Naive thymus-derived CD8-positive, alpha-beta T cell (primary cell): ENCODE results near the gene PSMD6. TPM values are rescaled to one million over a fixed set of nuclear protein-coding genes. Genes with fewer than 3 reads are reported as not detected.

ENCODE experiments used
- ATAC-seq, 2 donors: fragments of 150-1000 bp; cut with Tn5 transposase in 1 of 2; sonication (Bioruptor Pico), chemical (Tn5 transposase) in 1 of 2; 1 replicate in 1 of 2; 2 replicates in 1 of 2; pipeline ENCODE4 v1.10.0; 2021; ENCODE audit warnings: mild to moderate bottlenecking in 2 of 2, moderate library complexity in 2 of 2
- POLR2A ChIA-PET: fragments of 350-600 bp; sonication (Branson Sonifier 250); formaldehyde crosslinking; loops from one replicate; lab custom pipeline; 2021; ENCODE audit warnings: antibody characterized with exemption; lab: Charles Lee
- DNase-seq, 10 donors: peaks; one replicate each; pipeline versions ENCODE4 v3.0.0 to v3.0.0-alpha.2; 2020 to 2022
- H3K27ac Mint-ChIP-seq, 10 donors: one replicate each; pipeline ENCODE4 v1.8.0; 2020 to 2022; ENCODE audit warnings: mild to moderate bottlenecking in 10 of 10, mixed read lengths in 10 of 10, moderate library complexity in 4 of 10, inconsistent platforms in 1 of 10
- H3K27me3 Mint-ChIP-seq, 5 donors: one replicate each; pipeline ENCODE4 v1.8.0; 2021 to 2022; ENCODE audit warnings: mixed read lengths in 5 of 5
- H3K36me3 Mint-ChIP-seq, 3 donors: one replicate each; pipeline ENCODE4 v1.8.0; 2020 to 2022; ENCODE audit warnings: mixed read lengths in 3 of 3, mild to moderate bottlenecking in 2 of 3, inconsistent platforms in 1 of 3
- H3K4me1 Mint-ChIP-seq, 4 donors: one replicate each; pipeline ENCODE4 v1.8.0; 2021 to 2022; ENCODE audit warnings: mixed read lengths in 4 of 4
- H3K4me3 Mint-ChIP-seq, 10 donors: one replicate each; pipeline ENCODE4 v1.8.0; 2020 to 2022; ENCODE audit warnings: mild to moderate bottlenecking in 10 of 10, mixed read lengths in 10 of 10, moderate library complexity in 6 of 10, inconsistent platforms in 1 of 10
- H3K9me3 Mint-ChIP-seq, 9 donors: one replicate each; pipeline ENCODE4 v1.8.0; 2020 to 2022; ENCODE audit warnings: mixed read lengths in 9 of 9, mild to moderate bottlenecking in 3 of 9, inconsistent platforms in 1 of 9, moderate library complexity in 1 of 9
- polyA plus RNA-seq, 3 donors: library from polyadenylated mRNA; unstranded; fragments of 300-500 nt; fragmentation: Illumina TruSeq; gene quantifications; one replicate each; pipeline ENCODE4 v1.2.3, GENCODE V29; 2021
- total RNA-seq, 8 experiments: library from RNA in 2 of 8; stranded (reverse) in 2 of 8; gene quantifications; one replicate each; pipeline ENCODE4 v1.2.3 and lab custom pipeline; 2021 to 2026

PSMD6 gene
- total and polyA plus RNA-seq, 5 experiments from 2014 or later, result 76.8 to 114 (median 107) TPM

DNA sequence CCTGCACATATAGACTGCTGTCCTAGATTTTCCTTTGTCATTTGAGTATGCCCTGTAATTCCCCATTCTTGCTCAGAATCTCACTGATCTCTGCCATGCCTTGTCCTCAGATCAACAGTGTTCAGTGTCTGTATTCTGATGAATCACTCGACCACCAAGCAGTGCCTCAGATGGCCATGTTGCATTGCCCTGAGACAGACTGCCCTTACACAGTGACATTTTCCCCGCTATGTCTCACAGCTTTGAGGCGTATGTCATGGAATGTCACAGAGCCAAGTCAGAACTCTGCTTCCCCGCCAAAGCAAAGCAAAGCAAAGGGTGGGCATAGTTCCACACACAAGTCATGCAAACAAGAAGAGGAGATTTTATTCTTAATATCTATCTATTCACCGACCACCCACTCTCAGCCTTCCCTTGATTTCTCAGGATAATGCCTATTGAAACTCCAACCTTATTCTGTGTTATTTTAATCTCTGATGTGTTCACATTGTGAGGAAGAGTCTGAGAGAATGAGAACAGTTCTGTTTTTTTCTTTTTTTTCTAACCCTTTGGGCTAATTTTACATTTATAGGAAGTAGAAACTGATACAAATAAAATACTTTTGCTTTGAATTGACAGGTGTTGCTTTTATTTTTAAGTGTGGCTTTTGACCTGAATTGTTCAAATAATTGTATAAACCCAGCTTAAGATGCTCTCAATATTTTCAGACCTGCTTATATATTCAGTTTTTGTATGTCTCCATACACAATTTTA is 16.9 kb upstream of the PSMD6 start:
- POLR2A ChIA-PET, result no interaction called here
- DNase-seq, result no peak
- peaks cover 0 to 6% (median 0%) of the 10 kb centered on the region in 4 donors for H3K4me1 Mint-ChIP-seq
- H3K27ac Mint-ChIP-seq, result no peak overlapping the region
- no peak overlapping the region for H3K4me3 Mint-ChIP-seq
- no peaks in the 10 kb centered on the region for H3K9me3 Mint-ChIP-seq
- no peak for ATAC-seq
- peaks cover 14 to 34% (median 25%) of the 10 kb centered on the region in 5 donors for H3K27me3 Mint-ChIP-seq
- H3K36me3 Mint-ChIP-seq, result no peaks in the 10 kb centered on the region

DNA sequence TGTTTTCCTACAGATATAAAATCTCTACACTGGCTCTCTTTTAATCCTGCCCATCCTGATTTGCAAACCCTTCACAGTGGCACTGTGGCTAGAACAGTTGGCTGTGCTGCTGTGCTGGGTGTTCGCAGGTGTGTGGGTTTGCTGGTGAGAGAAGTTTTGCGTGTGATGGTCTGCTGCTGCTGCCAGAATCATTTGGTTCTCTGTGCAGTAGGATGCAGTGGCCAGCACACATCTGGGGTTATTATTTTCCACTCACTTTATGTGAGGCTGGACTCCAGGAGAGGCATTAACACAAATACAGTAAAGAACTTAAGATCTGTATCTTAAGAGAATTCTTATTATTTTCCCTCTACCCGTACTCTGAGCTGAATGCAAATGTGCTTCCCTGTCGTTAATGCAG is 16.0 kb upstream of the PSMD6 start:
- H3K4me1 Mint-ChIP-seq, result peaks cover 0 to 6% (median 0%) of the 10 kb centered on the region in 4 donors
- H3K36me3 Mint-ChIP-seq, result no peaks in the 10 kb centered on the region
- POLR2A ChIA-PET, result no interaction called here
- peaks cover 10 to 27% (median 21%) of the 10 kb centered on the region in 5 donors for H3K27me3 Mint-ChIP-seq
- ATAC-seq (no peak), DNase-seq (no peak)
- H3K27ac Mint-ChIP-seq, result no peak overlapping the region
- peaks cover 0 to 4% (median 0%) of the 10 kb centered on the region in 9 donors for H3K9me3 Mint-ChIP-seq
- H3K4me3 Mint-ChIP-seq, result no peak overlapping the region

DNA sequence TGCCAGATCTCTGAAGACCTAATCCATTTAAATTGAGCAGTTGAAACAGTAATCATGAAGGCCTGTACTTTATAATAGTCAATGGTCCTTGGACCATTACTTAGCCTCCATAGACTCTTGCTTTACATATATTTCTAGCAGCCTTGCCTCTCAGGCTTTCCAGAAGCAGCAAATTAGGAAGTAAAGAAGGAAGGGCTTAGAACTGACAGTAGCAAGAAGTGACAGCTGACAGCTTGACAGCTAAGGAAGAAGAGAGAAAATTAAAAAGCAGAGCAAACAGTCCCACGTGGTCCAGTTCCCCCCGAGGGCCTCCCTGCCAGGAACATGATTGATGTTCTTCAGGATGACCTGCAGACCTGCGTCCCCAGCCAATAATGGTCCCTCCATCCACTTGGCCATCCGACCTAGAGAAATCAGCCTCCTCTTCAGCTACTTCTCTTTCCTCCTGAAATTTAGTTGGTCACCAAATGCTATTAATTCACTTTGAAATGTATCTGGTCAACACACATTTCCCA is 15.0 kb upstream of the PSMD6 start:
- ATAC-seq (no peak), DNase-seq (no peak)
- H3K9me3 Mint-ChIP-seq, result peaks cover 0 to 10% (median 4%) of the 10 kb centered on the region in 9 donors
- POLR2A ChIA-PET, result no interaction called here
- H3K27ac Mint-ChIP-seq, result no peak overlapping the region
- peaks cover 0 to 6% (median 0%) of the 10 kb centered on the region in 4 donors for H3K4me1 Mint-ChIP-seq
- H3K36me3 Mint-ChIP-seq, result peaks cover 0 to 2% (median 0%) of the 10 kb centered on the region in 3 donors
- H3K4me3 Mint-ChIP-seq, result no peak overlapping the region
- peaks cover 10 to 19% (median 18%) of the 10 kb centered on the region in 5 donors for H3K27me3 Mint-ChIP-seq

GRCh38 chr3:64037084-64037483 is 13.8 kb upstream of the PSMD6 start:
- Mint-ChIP-seq H3K4me3 (no peak overlapping the region), H3K4me1 (peaks cover 0 to 6% (median 0%) of the 10 kb centered on the region in 4 donors), H3K27me3 (peaks cover 7 to 15% (median 11%) of the 10 kb centered on the region in 5 donors), H3K36me3 (peaks cover 0 to 2% (median 0%) of the 10 kb centered on the region in 3 donors), H3K27ac (no peak overlapping the region), H3K9me3 (peaks cover 0 to 10% (median 4%) of the 10 kb centered on the region in 9 donors)
- POLR2A ChIA-PET, result no interaction called here
- DNase-seq (no peak), ATAC-seq (no peak)

GRCh38 chr3:64033069-64033468 is 9.8 kb upstream of the PSMD6 start:
- peaks cover 4 to 8% (median 5%) of the 10 kb centered on the region in 4 donors for H3K4me1 Mint-ChIP-seq
- POLR2A ChIA-PET, result no interaction called here
- H3K9me3 Mint-ChIP-seq, result peaks cover 0 to 10% (median 4%) of the 10 kb centered on the region in 9 donors
- H3K36me3 Mint-ChIP-seq, result peaks cover 0 to 2% (median 0%) of the 10 kb centered on the region in 3 donors
- no peak overlapping the region for H3K27ac Mint-ChIP-seq
- DNase-seq (no peak), ATAC-seq (no peak)
- H3K4me3 Mint-ChIP-seq, result no peak overlapping the region
- H3K27me3 Mint-ChIP-seq, result peaks cover 6 to 18% (median 14%) of the 10 kb centered on the region in 5 donors

GRCh38 chr3:64031540-64032508 is 8.5 kb upstream of the PSMD6 start:
- ATAC-seq (no peak), DNase-seq (no peak)
- POLR2A ChIA-PET, result no interaction called here
- peaks cover 4 to 8% (median 5%) of the 10 kb centered on the region in 4 donors for H3K4me1 Mint-ChIP-seq
- H3K9me3 Mint-ChIP-seq, result peaks cover 0 to 10% (median 4%) of the 10 kb centered on the region in 9 donors
- H3K27ac Mint-ChIP-seq, result peak overlapping the region in 1 of 10 donors; percentile 55
- H3K27me3 Mint-ChIP-seq, result peaks cover 11 to 30% (median 16%) of the 10 kb centered on the region in 5 donors
- H3K36me3 Mint-ChIP-seq, result peaks cover 0 to 2% (median 0%) of the 10 kb centered on the region in 3 donors
- H3K4me3 Mint-ChIP-seq, result peak overlapping the region in 4 of 10 donors; percentile 1 to 30 (median 28)

DNA sequence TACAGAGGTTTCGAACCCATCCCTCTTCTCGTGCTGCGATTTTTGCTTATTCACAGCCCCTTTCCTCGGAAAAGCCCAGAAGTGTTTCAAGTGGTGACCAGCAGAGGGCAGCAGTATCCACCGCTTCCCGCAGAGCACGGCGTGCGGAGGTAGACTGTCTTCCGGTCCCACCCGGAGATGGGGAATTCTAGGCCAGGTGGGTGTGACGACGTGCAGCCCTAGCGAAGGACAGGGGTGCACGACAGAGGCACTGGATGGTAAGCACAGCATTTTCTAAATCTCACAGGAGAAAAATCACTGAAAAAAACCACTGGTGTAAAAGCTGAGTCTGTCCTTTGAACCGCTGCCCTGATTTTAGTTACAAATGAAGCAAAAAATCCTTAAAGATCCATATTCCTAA is 7.4 kb upstream of the PSMD6 start:
- peak overlapping the region; percentile 74 to 91 (median 82) for H3K4me3 Mint-ChIP-seq
- H3K36me3 Mint-ChIP-seq, result peaks cover 0 to 2% (median 0%) of the 10 kb centered on the region in 3 donors
- ATAC-seq, result peak; percentile 100
- H3K9me3 Mint-ChIP-seq, result peaks cover 0 to 10% (median 4%) of the 10 kb centered on the region in 9 donors
- POLR2A ChIA-PET, result interaction anchor here (0.7 kb wide), 1 partner anchor 72 kb away, joined by 3 read pairs; no protein-coding TSS in a partner anchor
- H3K4me1 Mint-ChIP-seq, result peaks cover 4 to 8% (median 5%) of the 10 kb centered on the region in 4 donors
- peaks cover 11 to 28% (median 16%) of the 10 kb centered on the region in 5 donors for H3K27me3 Mint-ChIP-seq
- H3K27ac Mint-ChIP-seq, result peak overlapping the region in 8 of 10 donors; percentile 33 to 85 (median 75)
- DNase-seq, result peak; percentile 63 to 79 (median 72)

DNA sequence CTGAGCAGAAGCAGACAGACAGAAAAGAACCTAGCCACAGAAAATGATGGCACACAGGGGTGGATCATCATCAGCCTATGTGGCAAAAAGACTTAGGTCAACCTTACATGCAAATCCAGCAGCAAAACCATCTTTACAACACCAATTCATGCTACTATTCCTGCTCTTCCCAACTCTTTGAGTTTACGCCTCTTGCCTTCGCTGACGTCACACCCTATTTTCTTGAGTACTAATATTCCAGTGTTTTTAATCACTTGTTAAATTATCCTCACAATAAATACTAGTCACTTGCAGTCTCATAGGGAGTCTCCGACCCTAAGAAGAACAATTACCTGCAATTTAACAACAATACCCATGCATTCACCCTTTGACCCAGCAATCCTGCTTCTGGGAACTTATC is 6.0 kb upstream of the PSMD6 start:
- H3K36me3 Mint-ChIP-seq, result peaks cover 0 to 2% (median 0%) of the 10 kb centered on the region in 3 donors
- no peak for ATAC-seq
- no peak for DNase-seq
- no peak overlapping the region for H3K27ac Mint-ChIP-seq
- H3K4me1 Mint-ChIP-seq, result peaks cover 4 to 10% (median 6%) of the 10 kb centered on the region in 4 donors
- POLR2A ChIA-PET, result no interaction called here
- H3K9me3 Mint-ChIP-seq, result peaks cover 0 to 8% (median 2%) of the 10 kb centered on the region in 9 donors
- H3K27me3 Mint-ChIP-seq, result peaks cover 11 to 28% (median 15%) of the 10 kb centered on the region in 5 donors
- no peak overlapping the region for H3K4me3 Mint-ChIP-seq

- POLR2A ChIA-PET, result no interaction called here
- peaks cover 4 to 15% (median 10%) of the 10 kb centered on the region in 4 donors for H3K4me1 Mint-ChIP-seq
- DNase-seq (no peak), ATAC-seq (no peak)
- peaks cover 11 to 28% (median 15%) of the 10 kb centered on the region in 5 donors for H3K27me3 Mint-ChIP-seq
- H3K27ac Mint-ChIP-seq, result no peak overlapping the region
- no peaks in the 10 kb centered on the region for H3K36me3 Mint-ChIP-seq
- H3K9me3 Mint-ChIP-seq, result peaks cover 0 to 2% (median 0%) of the 10 kb centered on the region in 9 donors
- no peak overlapping the region for H3K4me3 Mint-ChIP-seq
Measured at GRCh38 chr3:64028754-64029153, 5.5 kb upstream of the PSMD6 start.

DNA sequence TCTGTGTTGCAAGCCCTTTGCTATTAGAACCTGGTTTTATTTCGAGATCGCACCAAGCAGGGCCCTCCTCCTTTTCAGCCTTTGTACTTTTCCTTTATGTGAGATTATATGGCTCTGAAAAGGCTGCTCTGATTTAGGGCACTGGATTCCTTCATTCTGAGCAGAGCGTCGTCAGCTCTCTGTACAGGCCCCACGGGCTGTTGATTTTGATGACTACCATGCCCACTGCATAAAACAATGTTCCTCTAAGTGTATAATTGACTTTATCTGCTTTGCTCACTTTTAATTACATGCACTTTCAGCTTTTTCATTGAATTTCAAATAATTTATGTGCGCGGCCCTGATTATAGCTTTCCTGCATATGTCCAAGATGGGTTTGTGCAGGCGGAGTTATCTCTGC is 4.4 kb upstream of the PSMD6 start:
- H3K27me3 Mint-ChIP-seq, result peaks cover 11 to 28% (median 15%) of the 10 kb centered on the region in 5 donors
- peaks cover 6 to 22% (median 17%) of the 10 kb centered on the region in 4 donors for H3K4me1 Mint-ChIP-seq
- no peaks in the 10 kb centered on the region for H3K36me3 Mint-ChIP-seq
- no peak for DNase-seq
- H3K9me3 Mint-ChIP-seq, result no peaks in the 10 kb centered on the region
- H3K4me3 Mint-ChIP-seq, result no peak overlapping the region
- no peak overlapping the region for H3K27ac Mint-ChIP-seq
- ATAC-seq, result no peak
- POLR2A ChIA-PET, result no interaction called here

- Mint-ChIP-seq H3K27me3 (peaks cover 11 to 28% (median 15%) of the 10 kb centered on the region in 5 donors), H3K36me3 (peaks cover 0 to 12% (median 4%) of the 10 kb centered on the region in 3 donors), H3K9me3 (no peaks in the 10 kb centered on the region), H3K4me1 (peaks cover 15 to 33% (median 28%) of the 10 kb centered on the region in 4 donors), H3K4me3 (no peak overlapping the region), H3K27ac (no peak overlapping the region)
- POLR2A ChIA-PET, result no interaction called here
- DNase-seq (no peak), ATAC-seq (no peak)
Measured at GRCh38 chr3:64026346-64026745, 3.1 kb upstream of the PSMD6 start.

- POLR2A ChIA-PET, result interaction anchor here (0.7 to 2.8 kb wide), 4 partner anchors 45 to 112 kb away, joined by 4 to 29 read pairs (median 10); partner anchors contain the start of gene SCAANT1
- H3K4me3 Mint-ChIP-seq, result peak overlapping the region; percentile 75 to 92 (median 88)
- peaks cover 8 to 22% (median 13%) of the 10 kb centered on the region in 5 donors for H3K27me3 Mint-ChIP-seq
- peaks cover under 1 to 31% (median 4%) of the 10 kb centered on the region in 3 donors for H3K36me3 Mint-ChIP-seq
- no peak for DNase-seq
- no peak for ATAC-seq
- H3K27ac Mint-ChIP-seq, result peak overlapping the region; percentile 57 to 96 (median 92)
- H3K4me1 Mint-ChIP-seq, result peaks cover 11 to 36% (median 32%) of the 10 kb centered on the region in 4 donors
- H3K9me3 Mint-ChIP-seq, result no peaks in the 10 kb centered on the region
Measured at GRCh38 chr3:64023861-64024223, 548 bp upstream of the PSMD6 start.
